ENCODE data around the gene SLC25A14. TPM values are rescaled to one million over a fixed set of nuclear protein-coding genes. Genes with fewer than 3 reads are reported as not detected.

Gene SLC25A14
- total RNA-seq, 1 experiment from 2014 or later, result 13.1 TPM

GRCh38 chrX:130340271-130340670 is 552 bp downstream of the SLC25A14 start:
- intact Hi-C loops (cut with micrococcal nuclease), result no loop called here
- Histone ChIP-seq H4K20me1 (ENCODE audit: insufficient read depth) (no peaks in the 10 kb centered on the region), H3K4me2 (ENCODE audit: low read length) (peak overlapping the region; percentile 91), H3K4me3 (replicated peaks in 1 of 2; ENCODE audit: low read depth in 1 of 2, low read length in 2 of 2) (peak overlapping the region; percentile 56 to 74), H2AFZ (ENCODE audit: low read depth, low read length, poor library complexity, severe bottlenecking) (no peak overlapping the region), H3K9me3 (ENCODE audit: control insufficient read depth in 1 of 2, insufficient read depth in 1 of 2, low read depth in 1 of 2, low read length in 2 of 2) (no peaks in the 10 kb centered on the region), H3K9ac (ENCODE audit: low read length) (peak overlapping the region; percentile 72), H3K36me3 (ENCODE audit: control insufficient read depth in 1 of 2, insufficient read depth in 2 of 2, low read length in 2 of 2) (no peaks in the 10 kb centered on the region), H3K27me3 (ENCODE audit: insufficient read depth, low read length) (no peaks in the 10 kb centered on the region), H3K27ac (ENCODE audit: low read depth, low read length) (no peak overlapping the region), H3K79me2 (ENCODE audit: insufficient read depth, low read length) (no peaks in the 10 kb centered on the region), H3K9me2 (ENCODE audit: insufficient read depth) (no peaks in the 10 kb centered on the region), H3K4me1 (ENCODE audit: control insufficient read depth in 1 of 2, insufficient read depth in 2 of 2, low read length in 2 of 2) (peaks cover 0 to 7% of the 10 kb centered on the region in 2 experiments; a peak in 2 of 4 replicates)
- TSS peak; percentile 66 for BruUV-seq (replicated peaks)
- ChIA-PET CTCF (no interaction called here), POLR2A (no interaction called here), RAD21 (ENCODE audit: low non-redundant PET in 1 of 2, low total read pairs in 2 of 2, uncharacterized antibody in 2 of 2, unreplicated experiment in 2 of 2) (no interaction called here)
- ATAC-seq, result peak; percentile 15; the same call in 1 of the 2 replicates
- DNase-seq (ENCODE audit: low read depth, low spot score), result no peak
- no peak for TF ChIP-seq FOSL1 (IDR thresholded peaks at IDR 0.05; ENCODE audit: low read depth)
- TF ChIP-seq ZFX (IDR thresholded peaks at IDR 0.05), result no peak
- no peak for TF ChIP-seq EGR1 (IDR thresholded peaks at IDR 0.05; ENCODE audit: low read depth)
- TF ChIP-seq ZBTB33 (IDR thresholded peaks at IDR 0.05; ENCODE audit: extremely low read depth, insufficient replicate concordance, low read length), result no peak
- no peak for TF ChIP-seq MAX (IDR thresholded peaks at IDR 0.05)
- TF ChIP-seq JUND (IDR thresholded peaks at IDR 0.05), result no peak
- no peak for TF ChIP-seq CTCF (IDR thresholded peaks at IDR 0.05 in 2 of 3, conservative IDR thresholded peaks at IDR 0.05 in 1 of 3; ENCODE audit: borderline replicate concordance in 1 of 3, insufficient read depth in 1 of 3, low read depth in 2 of 3, low read length in 2 of 3)
- TF ChIP-seq YY1 (IDR thresholded peaks at IDR 0.05; ENCODE audit: extremely low read depth, insufficient replicate concordance, low read depth, low read length), result no peak
- no peak for TF ChIP-seq TCF7L2 (IDR thresholded peaks at IDR 0.05; ENCODE audit: borderline replicate concordance, extremely low read depth, insufficient read depth, insufficient read length)
